SK-N-SH treated with all-trans-retinoic acid at 6 μM for 48 hours (cell line): Measurements from ENCODE around the gene FATE1.

Experiments
- BACH2 ChIP-seq: fragments of 250-450 bp; sonication (Bioruptor Pico); IDR thresholded peaks from 2 replicates; pipeline ENCODE4 v1.9.0; 2021; ENCODE audit warnings: mild to moderate bottlenecking, borderline replicate concordance
- CREB5 ChIP-seq: fragments of 250-450 bp; sonication (Bioruptor Pico); IDR thresholded peaks from 2 replicates; pipeline ENCODE4 v1.5.1; 2020; ENCODE audit warnings: low read depth, mild to moderate bottlenecking, moderate library complexity
- OSR1 ChIP-seq: fragments of 250-450 bp; sonication (Bioruptor Pico); IDR thresholded peaks from 2 replicates; pipeline ENCODE4 v1.8.0; 2022; ENCODE audit warnings: moderate library complexity, mild to moderate bottlenecking, inconsistent platforms
- POU6F1 ChIP-seq: fragments of 250-450 bp; sonication (Bioruptor Pico); IDR thresholded peaks from 2 replicates; pipeline ENCODE4 v1.8.0; 2021; ENCODE audit warnings: low read depth, mild to moderate bottlenecking, moderate library complexity, borderline replicate concordance
- PPARA ChIP-seq: fragments of 250-450 bp; sonication (Bioruptor Pico); IDR thresholded peaks from 2 replicates; pipeline ENCODE4 v1.5.0; 2020; ENCODE audit warnings: mild to moderate bottlenecking, borderline replicate concordance
- TSHZ2 ChIP-seq: fragments of 250-450 bp; sonication (Bioruptor Pico); IDR thresholded peaks from 2 replicates; pipeline ENCODE4 v1.5.0; 2020; ENCODE audit warnings: mild to moderate bottlenecking, moderate library complexity
- ZFP3 ChIP-seq: fragments of 250-450 bp; sonication (Bioruptor Pico); IDR thresholded peaks from 2 replicates; pipeline ENCODE4 v1.5.0; 2020; ENCODE audit warnings: mild to moderate bottlenecking, moderate library complexity
- ZFP30 ChIP-seq: fragments of 450-650 bp; formaldehyde crosslinking; IDR thresholded peaks from 2 replicates; pipeline ENCODE4 v1.5.0; 2022; ENCODE audit warnings: mild to moderate bottlenecking, moderate library complexity
- ZNF565 ChIP-seq: fragments of 450-650 bp; formaldehyde crosslinking; conservative IDR thresholded peaks from 2 replicates; pipeline ENCODE4 v1.5.0; 2020; ENCODE audit warnings: low read depth, mild to moderate bottlenecking, moderate library complexity
- ZNF70 ChIP-seq: fragments of 450-650 bp; formaldehyde crosslinking; IDR thresholded peaks from 2 replicates; pipeline ENCODE4 v1.5.0; 2020; ENCODE audit warnings: mild to moderate bottlenecking, moderate library complexity
- TF ChIP-seq, protein P1 (sequence below): fragments of 250-450 bp; sonication (Bioruptor Pico); IDR thresholded peaks from 2 replicates; pipeline ENCODE4 v1.8.0; 2020; ENCODE audit warnings: mild to moderate bottlenecking, moderate library complexity, borderline replicate concordance

GRCh38 chrX:151688695-151689094 is 27.1 kb upstream of the FATE1 start:
- no peak for TF ChIP-seq OSR1 (CRISPR knock-in tag)
- TF ChIP-seq ZFP30: no peak
- no peak for TF ChIP-seq TSHZ2 (CRISPR knock-in tag)
- TF ChIP-seq POU6F1 (CRISPR knock-in tag): no peak
- TF ChIP-seq PPARA: no peak
- no peak for TF ChIP-seq ZNF70 (CRISPR knock-in tag)
- TF ChIP-seq ZNF565 (CRISPR knock-in tag): no peak
- no peak for TF ChIP-seq ZFP3 (CRISPR knock-in tag)
- TF ChIP-seq, protein P1, sequence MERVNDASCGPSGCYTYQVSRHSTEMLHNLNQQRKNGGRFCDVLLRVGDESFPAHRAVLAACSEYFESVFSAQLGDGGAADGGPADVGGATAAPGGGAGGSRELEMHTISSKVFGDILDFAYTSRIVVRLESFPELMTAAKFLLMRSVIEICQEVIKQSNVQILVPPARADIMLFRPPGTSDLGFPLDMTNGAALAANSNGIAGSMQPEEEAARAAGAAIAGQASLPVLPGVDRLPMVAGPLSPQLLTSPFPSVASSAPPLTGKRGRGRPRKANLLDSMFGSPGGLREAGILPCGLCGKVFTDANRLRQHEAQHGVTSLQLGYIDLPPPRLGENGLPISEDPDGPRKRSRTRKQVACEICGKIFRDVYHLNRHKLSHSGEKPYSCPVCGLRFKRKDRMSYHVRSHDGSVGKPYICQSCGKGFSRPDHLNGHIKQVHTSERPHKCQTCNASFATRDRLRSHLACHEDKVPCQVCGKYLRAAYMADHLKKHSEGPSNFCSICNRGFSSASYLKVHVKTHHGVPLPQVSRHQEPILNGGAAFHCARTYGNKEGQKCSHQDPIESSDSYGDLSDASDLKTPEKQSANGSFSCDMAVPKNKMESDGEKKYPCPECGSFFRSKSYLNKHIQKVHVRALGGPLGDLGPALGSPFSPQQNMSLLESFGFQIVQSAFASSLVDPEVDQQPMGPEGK: no peak
- no peak for TF ChIP-seq CREB5 (CRISPR knock-in tag)
- no peak for TF ChIP-seq BACH2
